NT2/D1 (cell line): ENCODE results near the gene ZFX.

Experiments
- SUZ12 ChIP-seq: IDR thresholded peaks from 2 replicates; pipeline ENCODE4 v1.6.1; 2011; ENCODE audit not compliant: insufficient read length, insufficient read depth; ENCODE audit errors: extremely low read depth
- YY1 ChIP-seq: IDR thresholded peaks from 2 replicates; pipeline ENCODE4 v1.6.1; 2011; ENCODE audit not compliant: insufficient read length, insufficient read depth
- ZNF274 ChIP-seq: IDR thresholded peaks from 2 replicates; pipeline ENCODE4 v1.6.1; 2011; ENCODE audit warnings: mild to moderate bottlenecking, low read depth, low read length

- TF ChIP-seq YY1: no peak
- TF ChIP-seq ZNF274: no peak
- TF ChIP-seq SUZ12: no peak
Measured at GRCh38 chrX:24225265-24225664, 75.7 kb downstream of the ZFX start.
